Activated CD8-positive, alpha-beta memory T cell treated with anti-CD3 and anti-CD28 coated beads, Interleukin-2, amount 50 U/mL, for 4 hours (primary cell): ENCODE results near the gene FAM241B.

Source experiments
- DNase-seq: peaks from one replicate; pipeline ENCODE4 v3.0.0-alpha.2; 2020

Gene FAM241B

GRCh38 chr10:69629897-69630650 is at the start of gene FAM241B:
Gene FAM241B, plus strand, starts transcription at chr10:69630247. Its CDS starts 1,497 bp downstream, at chr10:69631744.
- DNase-seq = peak; percentile 70

GRCh38 chr10:69580435-69580834 is 49.6 kb upstream of the FAM241B start:
- DNase-seq = no peak

GRCh38 chr10:69583106-69583505 is 46.9 kb upstream of the FAM241B start:
- no peak for DNase-seq

- DNase-seq = no peak
These were observed 45.4 kb upstream of the FAM241B start for GRCh38 chr10:69584624-69585023.

- DNase-seq = no peak
These were observed 41.7 kb upstream of the FAM241B start for GRCh38 chr10:69588358-69588757.

GRCh38 chr10:69600761-69601330 is 29.2 kb upstream of the FAM241B start:
- no peak for DNase-seq

- DNase-seq = no peak
These were observed 21.0 kb upstream of the FAM241B start for GRCh38 chr10:69609077-69609476.

- no peak for DNase-seq
These were observed 17.3 kb upstream of the FAM241B start for GRCh38 chr10:69612760-69613159.

GRCh38 chr10:69614130-69614529 is 15.9 kb upstream of the FAM241B start:
- no peak for DNase-seq

GRCh38 chr10:69616358-69616757 is 13.7 kb upstream of the FAM241B start:
- DNase-seq = no peak

GRCh38 chr10:69618746-69619145 is 11.3 kb upstream of the FAM241B start:
- DNase-seq = no peak

- no peak for DNase-seq
These were observed 10.4 kb upstream of the FAM241B start for GRCh38 chr10:69619626-69620025.

GRCh38 chr10:69620625-69621024 is 9.4 kb upstream of the FAM241B start:
- no peak for DNase-seq

- no peak for DNase-seq
These were observed 5.7 kb upstream of the FAM241B start for GRCh38 chr10:69624245-69624786.

- DNase-seq = no peak
These were observed 3.2 kb upstream of the FAM241B start for GRCh38 chr10:69626826-69627225.

GRCh38 chr10:69628891-69629290 is 1.2 kb upstream of the FAM241B start:
- DNase-seq = no peak

GRCh38 chr10:69629519-69629896 is 539 bp upstream of the FAM241B start:
- DNase-seq = no peak

GRCh38 chr10:69630651-69631400 is 779 bp downstream of the FAM241B start:
- no peak for DNase-seq

- DNase-seq = no peak
These were observed 1.5 kb downstream of the FAM241B start for GRCh38 chr10:69631566-69631965.

GRCh38 chr10:69632516-69633199 is 2.6 kb downstream of the FAM241B start:
- no peak for DNase-seq

- no peak for DNase-seq
These were observed 3.9 kb downstream of the FAM241B start for GRCh38 chr10:69633673-69634635.
